Adrenal gland (tissue), 5 donors: Measurements from ENCODE around the gene NOC2L.

ENCODE experiments used
- POLR2A ChIP-seq, 2 donors: fragments of 450-650 bp; IDR thresholded peaks; one replicate each; pipeline ENCODE4 v1.6.1; 2017; ENCODE audit warnings: antibody characterized with exemption in 2 of 2, mild to moderate bottlenecking in 2 of 2, moderate library complexity in 1 of 2
- TF ChIP-seq, protein P1 (sequence below), 6 experiments: fragments of 450-650 bp in 4 of 6; fragments of 200-600 bp in 2 of 6; sonication (generic) in 1 of 6; IDR thresholded peaks; 1 replicate in 5 of 6; 2 replicates in 1 of 6; pipeline versions ENCODE4 v1.5.1 to v1.8.0; 2016 to 2021; ENCODE audit warnings: antibody characterized with exemption in 6 of 6, mild to moderate bottlenecking in 2 of 6, moderate library complexity in 1 of 6
- donor health status: DM: no; HTN: no; CAD: no.

DNA sequence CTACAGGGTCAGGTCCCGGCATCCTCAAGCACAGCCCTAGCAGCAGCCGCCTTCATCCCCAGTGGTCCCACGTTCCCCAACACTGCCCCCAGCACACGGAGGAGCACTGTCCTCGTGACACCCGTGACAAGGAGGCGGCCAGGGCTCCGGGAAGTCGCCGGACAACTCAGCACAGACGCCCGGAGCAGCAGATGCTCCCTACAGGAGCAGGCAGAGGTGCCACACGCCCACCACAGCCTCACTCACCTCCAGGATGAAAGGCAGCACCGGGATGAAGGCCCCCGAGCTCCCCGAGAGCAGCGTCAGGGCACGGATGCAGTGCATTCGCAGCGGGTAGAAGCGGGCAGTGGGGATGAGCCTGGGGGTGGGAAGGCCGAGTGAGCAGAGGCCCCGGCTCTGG is 8.2 kb downstream of the NOC2L start:
- TF ChIP-seq, protein P1, sequence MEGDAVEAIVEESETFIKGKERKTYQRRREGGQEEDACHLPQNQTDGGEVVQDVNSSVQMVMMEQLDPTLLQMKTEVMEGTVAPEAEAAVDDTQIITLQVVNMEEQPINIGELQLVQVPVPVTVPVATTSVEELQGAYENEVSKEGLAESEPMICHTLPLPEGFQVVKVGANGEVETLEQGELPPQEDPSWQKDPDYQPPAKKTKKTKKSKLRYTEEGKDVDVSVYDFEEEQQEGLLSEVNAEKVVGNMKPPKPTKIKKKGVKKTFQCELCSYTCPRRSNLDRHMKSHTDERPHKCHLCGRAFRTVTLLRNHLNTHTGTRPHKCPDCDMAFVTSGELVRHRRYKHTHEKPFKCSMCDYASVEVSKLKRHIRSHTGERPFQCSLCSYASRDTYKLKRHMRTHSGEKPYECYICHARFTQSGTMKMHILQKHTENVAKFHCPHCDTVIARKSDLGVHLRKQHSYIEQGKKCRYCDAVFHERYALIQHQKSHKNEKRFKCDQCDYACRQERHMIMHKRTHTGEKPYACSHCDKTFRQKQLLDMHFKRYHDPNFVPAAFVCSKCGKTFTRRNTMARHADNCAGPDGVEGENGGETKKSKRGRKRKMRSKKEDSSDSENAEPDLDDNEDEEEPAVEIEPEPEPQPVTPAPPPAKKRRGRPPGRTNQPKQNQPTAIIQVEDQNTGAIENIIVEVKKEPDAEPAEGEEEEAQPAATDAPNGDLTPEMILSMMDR (IDR thresholded peaks at IDR 0.05): no peak
- no peak for TF ChIP-seq POLR2A (IDR thresholded peaks at IDR 0.05)
